HG03159 (cell line): ENCODE results near the gene CFD.
"Not testable (repeated sequence)": the region's sequence is repeated elsewhere in the genome, so short reads cannot be mapped to it uniquely, and the experiment has no call there.

Source experiments
- ATAC-seq: cut with Tn5 transposase; IDR thresholded peaks from one replicate; pipeline ENCODE4 v1.9.1; 2021; ENCODE audit warnings: mild to moderate bottlenecking, moderate library complexity; ENCODE audit not compliant: unreplicated experiment

The CFD gene

GRCh38 chr19:858868-859843, at the start of gene CFD:
Gene CFD (plus strand): TSS chr19:859664. CDS start chr19:859690, 26 bp downstream.
- no peak for ATAC-seq

- ATAC-seq: no peak
These were observed 49.2 kb upstream of the CFD start for GRCh38 chr19:810077-810855.

GRCh38 chr19:810883-811489, 48.5 kb upstream of the CFD start:
- no peak for ATAC-seq

GRCh38 chr19:811506-812048, 47.9 kb upstream of the CFD start:
- ATAC-seq: no peak

- ATAC-seq: no peak
These were observed 47.3 kb upstream of the CFD start for GRCh38 chr19:812049-812746.

GRCh38 chr19:812747-813218, 46.7 kb upstream of the CFD start:
- no peak for ATAC-seq

GRCh38 chr19:813219-814151, 46.0 kb upstream of the CFD start:
- ATAC-seq: no peak

- ATAC-seq: no peak
These were observed 45.0 kb upstream of the CFD start for GRCh38 chr19:814152-815078.

GRCh38 chr19:815079-815774, 44.2 kb upstream of the CFD start:
- ATAC-seq: no peak

- no peak for ATAC-seq
These were observed 43.5 kb upstream of the CFD start for GRCh38 chr19:815775-816499.

- ATAC-seq: no peak
These were observed 43.0 kb upstream of the CFD start for GRCh38 chr19:816500-816857.

- not testable (repeated sequence) for ATAC-seq
These were observed 39.3 kb upstream of the CFD start for GRCh38 chr19:820212-820611.

- no peak for ATAC-seq
These were observed 38.1 kb upstream of the CFD start for GRCh38 chr19:821231-821824.

GRCh38 chr19:821825-822503, 37.5 kb upstream of the CFD start, which contains the start of gene PLPPR3:
Gene PLPPR3 (minus strand): TSS chr19:821955. CDS start chr19:821559, 396 bp downstream.
- ATAC-seq: no peak

GRCh38 chr19:823565-824121, 35.8 kb upstream of the CFD start:
- no peak for ATAC-seq

- no peak for ATAC-seq
These were observed 34.6 kb upstream of the CFD start for GRCh38 chr19:824885-825284.
